Measurements from ENCODE around the gene RNU7-1.

RNU7-1 gene

DNA sequence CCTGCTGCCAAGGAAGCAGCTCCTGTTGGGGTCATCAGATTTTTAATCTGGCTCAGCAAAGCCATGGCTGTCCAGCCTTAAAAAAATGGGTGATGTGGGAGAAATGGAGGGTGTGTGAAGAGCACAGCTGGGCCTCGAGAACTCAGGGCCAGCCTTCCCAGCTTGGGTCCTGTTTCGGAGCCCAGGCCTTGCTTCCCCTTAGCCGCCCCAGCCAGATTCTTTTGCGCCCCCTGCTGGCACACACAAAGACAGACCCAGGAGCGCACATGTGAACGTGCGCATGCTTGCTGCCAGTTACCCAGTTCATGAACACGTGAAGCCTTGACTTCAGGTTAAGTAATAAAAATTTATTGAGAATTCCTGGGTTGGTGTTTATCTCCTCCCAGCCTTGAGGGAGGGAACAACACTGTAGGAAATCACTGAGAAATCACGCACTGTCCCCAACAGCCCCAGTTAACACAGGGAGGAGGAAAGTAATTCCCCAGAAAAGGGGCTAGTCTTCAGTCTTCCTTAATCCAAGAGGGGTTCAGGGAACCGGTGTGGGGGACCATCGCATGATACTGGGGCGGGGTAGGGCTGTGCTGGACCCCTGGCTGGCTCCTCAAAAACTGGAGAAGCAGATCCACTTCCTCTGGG, 21.5 kb downstream of the RNU7-1 start:
- DNase-seq (ENCODE audit: low read depth) = peak; percentile 83

DNA sequence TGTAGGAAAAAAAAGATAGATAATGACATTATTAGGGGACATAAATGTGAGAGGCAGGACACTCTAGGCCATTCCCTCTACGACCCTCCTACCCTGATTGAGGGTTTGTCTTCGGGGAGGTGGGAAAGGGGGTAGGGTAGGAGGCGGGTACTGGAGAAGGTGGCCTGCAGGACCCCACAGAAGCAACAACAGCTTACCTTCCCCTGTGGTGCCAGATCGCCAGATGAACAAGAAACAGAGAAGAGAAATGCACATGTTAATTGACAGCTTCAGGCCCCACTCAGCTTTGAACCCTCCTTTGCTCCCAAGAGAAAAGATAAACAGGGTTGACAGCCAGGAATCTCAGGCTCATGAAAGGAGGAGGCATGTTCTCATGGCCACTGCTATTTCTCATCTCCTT, 22.1 kb downstream of the RNU7-1 start:
- no peak for DNase-seq (ENCODE audit: low read depth)

DNA sequence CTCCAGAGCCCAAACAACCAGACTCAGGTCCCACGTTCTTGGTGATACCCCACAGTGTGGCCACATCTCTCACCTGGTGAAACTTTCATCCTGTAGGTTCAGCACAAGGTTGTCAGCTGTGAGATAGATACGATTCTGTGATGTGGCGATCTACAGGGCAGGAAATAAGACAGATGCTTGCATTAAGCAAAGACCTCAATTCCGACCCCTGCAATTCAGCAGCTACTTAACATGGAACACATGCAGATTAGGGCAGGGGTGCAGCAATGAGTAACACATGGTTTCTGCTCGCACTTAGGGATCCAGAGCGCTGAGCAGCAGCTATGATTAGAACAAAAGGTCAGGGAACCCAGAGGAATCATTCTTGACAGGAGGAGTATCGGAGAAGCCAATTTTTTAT, 22.7 kb downstream of the RNU7-1 start:
- DNase-seq (ENCODE audit: low read depth) = no peak

- no peak for DNase-seq (ENCODE audit: low read depth)
Observed at GRCh38 chr12:6967651-6968100, 24.1 kb downstream of the RNU7-1 start.

DNA sequence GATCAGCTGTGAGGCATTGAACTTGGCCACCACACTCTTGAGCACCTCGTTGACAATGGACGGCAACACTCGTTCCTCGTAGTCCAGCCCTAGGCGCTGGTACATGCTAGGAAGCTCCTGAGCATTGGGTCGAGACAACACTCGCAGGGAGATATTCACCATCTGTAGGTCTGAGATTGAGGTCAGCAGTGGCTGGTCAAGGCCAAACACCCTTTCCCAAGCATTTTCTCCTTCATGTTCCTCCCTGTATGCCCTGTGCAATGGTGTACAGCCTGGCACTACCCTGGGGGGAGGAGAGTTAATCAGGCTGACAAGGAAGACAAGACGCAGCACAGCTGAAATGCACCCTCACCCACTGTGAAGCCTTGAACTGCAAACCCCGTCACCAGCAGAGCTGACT, 24.8 kb downstream of the RNU7-1 start:
- DNase-seq (ENCODE audit: low read depth) = no peak

DNA sequence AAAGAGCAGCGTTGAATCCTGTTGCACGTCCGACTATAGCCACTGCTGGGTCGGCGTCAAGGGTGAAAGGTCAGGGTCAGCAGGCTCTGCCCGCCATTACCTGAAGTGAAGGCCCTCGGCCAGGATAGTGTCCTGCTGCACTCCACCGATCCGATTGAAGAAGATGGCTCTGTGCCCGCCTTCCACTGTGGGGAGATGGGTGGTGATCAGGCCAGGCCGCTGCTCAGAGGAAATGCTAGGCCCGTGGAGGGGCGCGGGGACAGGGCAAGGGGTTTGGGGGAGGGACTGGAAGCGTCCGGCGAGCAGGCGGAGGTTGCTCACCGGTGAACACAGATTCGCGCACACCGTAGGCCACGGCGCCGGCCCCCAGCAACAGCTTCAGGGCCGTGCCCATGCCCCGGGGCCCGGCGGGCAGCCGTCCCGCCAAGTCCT, 26.5 kb downstream of the RNU7-1 start:
- DNase-seq (ENCODE audit: low read depth) = no peak

GRCh38 chr12:6974180-6974579, 30.6 kb downstream of the RNU7-1 start:
- no peak for DNase-seq (ENCODE audit: low read depth)

DNA sequence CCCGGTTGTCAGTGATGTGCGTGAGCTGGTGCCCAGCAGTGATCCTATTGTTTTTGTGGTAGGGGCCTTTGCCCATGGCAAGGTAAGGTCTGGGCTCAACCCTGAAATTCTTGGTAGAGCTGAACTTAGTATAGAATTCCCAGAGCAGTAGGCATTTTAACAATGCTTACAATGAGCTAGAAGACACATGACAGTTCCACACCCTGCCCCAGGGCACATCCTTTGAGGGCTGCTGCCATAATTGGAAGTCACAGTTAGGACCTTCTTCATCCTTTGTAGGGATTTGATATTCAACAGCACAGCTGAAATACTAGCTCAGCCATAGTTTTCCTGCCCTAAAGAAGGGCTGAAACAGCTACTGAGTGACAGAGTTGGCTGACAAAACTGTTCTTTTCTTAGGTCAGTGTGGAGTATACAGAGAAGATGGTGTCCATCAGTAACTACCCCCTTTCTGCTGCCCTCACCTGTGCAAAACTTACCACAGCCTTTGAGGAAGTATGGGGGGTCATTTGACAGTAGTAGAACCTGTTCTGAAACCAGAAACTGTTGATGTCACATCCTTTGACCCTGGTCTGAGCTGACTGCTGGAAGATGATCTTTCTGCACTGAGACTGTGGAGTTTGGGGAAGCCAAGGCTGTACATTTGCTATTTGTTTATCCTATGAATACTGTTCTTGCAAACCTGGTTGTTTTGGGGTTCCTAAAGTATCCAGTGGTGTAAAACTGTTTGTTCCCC, 31.8 kb downstream of the RNU7-1 start:
- no peak for DNase-seq (ENCODE audit: low read depth)

GRCh38 chr12:6977653-6978052, 34.0 kb downstream of the RNU7-1 start:
- no peak for DNase-seq (ENCODE audit: low read depth)

DNA sequence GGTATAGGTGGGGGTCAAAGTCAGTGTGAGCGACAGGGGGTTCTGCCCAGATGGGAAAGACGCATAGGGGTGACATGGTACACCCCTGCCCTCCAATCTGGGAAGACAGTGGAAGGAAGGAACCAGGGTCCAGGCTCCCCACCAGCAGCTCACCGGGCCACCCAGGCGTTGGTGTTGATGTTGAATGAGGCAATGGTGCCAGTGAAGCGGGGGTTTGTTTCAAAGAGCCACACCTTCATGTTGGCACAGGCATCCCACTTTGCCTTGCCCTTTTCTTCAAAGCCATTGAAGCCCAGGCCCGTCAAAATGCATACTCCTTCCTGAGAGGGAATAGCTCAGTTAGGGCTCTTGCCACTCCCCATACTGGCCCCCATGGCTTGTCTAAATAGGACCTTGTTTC, 34.6 kb downstream of the RNU7-1 start:
- DNase-seq (ENCODE audit: low read depth) = no peak

GRCh38 chr12:6978611-6979011, 35.0 kb downstream of the RNU7-1 start:
- no peak for DNase-seq (ENCODE audit: low read depth)

- no peak for DNase-seq (ENCODE audit: low read depth)
Observed at GRCh38 chr12:6979021-6979420, 35.4 kb downstream of the RNU7-1 start.

DNA sequence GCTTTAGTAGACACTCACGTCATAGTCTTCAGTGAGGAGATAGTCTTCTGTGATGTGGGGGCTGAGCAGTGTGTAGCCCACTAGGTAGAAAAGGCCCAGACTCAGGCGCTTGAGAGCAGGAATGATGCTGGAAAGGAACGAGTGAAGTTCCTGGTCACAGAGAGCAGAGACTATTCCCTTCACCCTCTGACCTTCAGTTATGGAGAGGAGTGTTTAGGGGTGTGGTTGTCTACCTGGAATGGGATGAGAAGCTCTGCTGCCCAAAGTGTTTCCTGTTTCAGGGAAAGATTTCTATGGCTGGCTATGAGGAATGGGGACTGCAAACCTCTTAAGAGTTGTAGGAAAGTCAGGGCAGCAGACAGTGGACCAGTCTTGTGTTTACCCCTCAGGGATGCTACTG, 35.8 kb downstream of the RNU7-1 start:
- no peak for DNase-seq (ENCODE audit: low read depth)

- no peak for DNase-seq (ENCODE audit: low read depth)
Observed at GRCh38 chr12:6980075-6980474, 36.5 kb downstream of the RNU7-1 start.

DNA sequence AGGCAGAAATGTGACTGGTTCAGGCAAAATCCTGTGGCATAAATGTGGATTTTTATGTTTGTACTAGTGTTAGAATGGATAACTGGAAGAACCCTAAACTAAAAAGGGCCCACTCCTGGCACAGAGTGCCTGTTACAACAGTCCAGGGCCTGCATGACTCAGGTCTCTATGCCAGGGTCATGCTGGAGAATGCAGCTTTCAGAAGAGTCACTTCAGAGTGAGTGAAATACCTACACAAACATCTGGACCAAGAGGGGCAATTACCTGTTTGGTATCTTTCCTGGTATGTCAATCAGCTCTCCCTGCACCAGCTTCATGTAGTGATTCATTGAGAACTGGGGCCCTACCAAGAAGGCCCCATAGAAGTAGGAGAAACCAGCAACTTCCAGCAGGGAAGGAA, 37.1 kb downstream of the RNU7-1 start:
- DNase-seq (ENCODE audit: low read depth) = peak; percentile 13

- no peak for DNase-seq (ENCODE audit: low read depth)
Observed at GRCh38 chr12:6981152-6982052, 37.8 kb downstream of the RNU7-1 start.

GRCh38 chr12:6982532-6982931, 38.9 kb downstream of the RNU7-1 start:
- no peak for DNase-seq (ENCODE audit: low read depth)

DNA sequence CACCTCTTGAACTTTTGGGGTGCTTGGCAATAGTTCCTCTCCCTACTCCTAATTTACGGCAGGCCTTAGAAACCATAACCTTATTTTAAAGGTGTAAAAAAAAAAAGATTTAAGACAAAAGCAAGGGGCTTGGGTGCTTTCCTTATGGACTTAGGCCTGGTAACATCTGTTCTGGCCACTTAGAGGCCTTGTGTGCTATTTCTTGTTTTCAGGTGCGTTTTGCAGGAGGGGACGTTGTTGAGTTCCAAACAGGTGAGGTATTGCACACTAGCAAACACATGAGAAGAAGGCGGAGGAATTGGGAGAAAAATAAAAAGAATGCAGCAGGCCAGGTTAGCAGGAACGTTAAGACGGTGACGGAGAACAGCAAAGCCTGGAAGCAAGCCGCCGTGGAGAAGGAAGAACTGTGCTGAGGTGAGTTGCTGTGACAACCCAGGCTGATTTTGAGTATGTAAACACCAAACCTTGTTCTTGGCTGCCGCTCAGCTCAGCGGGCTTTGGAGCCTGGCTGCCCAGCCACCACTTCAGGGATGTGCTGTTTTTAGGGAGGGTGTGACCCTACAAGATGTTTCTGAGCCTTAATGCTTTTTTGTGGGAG, 44.4 kb downstream of the RNU7-1 start:
- no peak for DNase-seq (ENCODE audit: low read depth)
